PC-9 (cell line): ENCODE results near the gene HOXB13. TPM values are rescaled to one million over a fixed set of nuclear protein-coding genes. Genes with fewer than 3 reads are reported as not detected.

Experiments
- BruUV-seq: library from RNA; stranded (reverse); fragments of 400-500 nt; replicated peaks from 2 replicates; lab custom pipeline; 2021; lab: Mats Ljungman, UMichigan
- CTCF ChIA-PET: fragments of 300-600 bp; sonication (Branson Sonifier 250); formaldehyde crosslinking; loops from one replicate; lab custom pipeline; 2022; ENCODE audit warnings: antibody characterized with exemption; lab: Charles Lee
- POLR2A ChIA-PET: fragments of 300-600 bp; sonication (Branson Sonifier 250); formaldehyde crosslinking; loops from one replicate; lab custom pipeline; 2022; ENCODE audit warnings: antibody characterized with exemption; ENCODE audit not compliant: unreplicated experiment; lab: Charles Lee
- DNase-seq, 2 experiments: peaks; one replicate each; pipeline versions ENCODE4 v3.0.0 to v3.0.0-alpha.2; 2015 to 2022; ENCODE audit warnings: mixed read lengths in 1 of 2
- H2AFZ ChIP-seq: fragments of 200-600 bp; sonication (generic); 2 replicates; pipeline ENCODE4 v1.8.1; 2017; ENCODE audit warnings: antibody characterized with exemption
- H3F3A ChIP-seq: fragments of 200-600 bp; sonication (generic); 2 replicates; pipeline ENCODE4 v1.8.1; 2017; ENCODE audit warnings: antibody characterized with exemption, mild to moderate bottlenecking, low read depth; ENCODE audit not compliant: insufficient read depth
- H3K27ac ChIP-seq: fragments of 200-600 bp; sonication (generic); 2 replicates; pipeline ENCODE4 v1.6.1; 2016; ENCODE audit warnings: mixed run types
- H3K27me3 ChIP-seq: fragments of 200-600 bp; sonication (generic); 2 replicates; pipeline ENCODE4 v1.6.1; 2016; ENCODE audit warnings: low read depth, mixed run types; ENCODE audit not compliant: insufficient read depth
- H3K36me3 ChIP-seq: fragments of 200-600 bp; sonication (generic); 2 replicates; pipeline ENCODE4 v1.6.1; 2016; ENCODE audit warnings: low read depth, mixed run types
- H3K4me1 ChIP-seq: fragments of 200-600 bp; sonication (generic); replicated peaks from 2 replicates; pipeline ENCODE4 v1.6.1; 2016; ENCODE audit warnings: mixed run types; ENCODE audit not compliant: insufficient read depth
- H3K4me2 ChIP-seq: fragments of 200-600 bp; sonication (generic); 2 replicates; pipeline ENCODE4 v1.6.1; 2017; ENCODE audit warnings: mixed run types
- H3K4me3 ChIP-seq: fragments of 200-600 bp; sonication (generic); 2 replicates; pipeline ENCODE4 v1.6.1; 2016; ENCODE audit warnings: mixed run types
- H3K79me2 ChIP-seq: fragments of 200-600 bp; sonication (generic); 2 replicates; pipeline ENCODE4 v1.6.1; 2017; ENCODE audit warnings: low read depth, mixed run types
- H3K9me2 ChIP-seq: fragments of 200-600 bp; sonication (generic); 2 replicates; pipeline ENCODE4 v1.8.1; 2017; ENCODE audit warnings: mild to moderate bottlenecking; ENCODE audit not compliant: insufficient read depth
- H3K9me3 ChIP-seq: fragments of 200-600 bp; sonication (generic); 2 replicates; pipeline ENCODE4 v1.8.1; 2016; ENCODE audit warnings: low read depth; ENCODE audit not compliant: insufficient read depth
- H4K20me1 ChIP-seq: fragments of 200-600 bp; sonication (generic); 2 replicates; pipeline ENCODE4 v1.8.1; 2017; ENCODE audit not compliant: insufficient read depth
- CTCF ChIP-seq: fragments of 200-600 bp; sonication (generic); conservative IDR thresholded peaks from 2 replicates; pipeline ENCODE4 v1.6.1; 2017; ENCODE audit warnings: mixed run types, antibody characterized with exemption, mild to moderate bottlenecking, moderate library complexity
- EZH2 ChIP-seq: fragments of 200-600 bp; sonication (generic); IDR thresholded peaks from 2 replicates; pipeline ENCODE4 v1.8.0; 2017; ENCODE audit warnings: antibody characterized with exemption, low read depth
- intact Hi-C: fragments of 100-400 bp; cut with micrococcal nuclease; formaldehyde crosslinking; loops from one replicate; pipeline ENCODE4 v1.10.0; 2022; ENCODE audit not compliant: unreplicated experiment
- total RNA-seq: library from RNA; stranded (reverse); gene quantifications from 2 replicates; pipeline ENCODE4 v1.2.3, GENCODE V29; 2021

Gene HOXB13
- total RNA-seq, 1 experiment from 2014 or later, result not detected

DNA sequence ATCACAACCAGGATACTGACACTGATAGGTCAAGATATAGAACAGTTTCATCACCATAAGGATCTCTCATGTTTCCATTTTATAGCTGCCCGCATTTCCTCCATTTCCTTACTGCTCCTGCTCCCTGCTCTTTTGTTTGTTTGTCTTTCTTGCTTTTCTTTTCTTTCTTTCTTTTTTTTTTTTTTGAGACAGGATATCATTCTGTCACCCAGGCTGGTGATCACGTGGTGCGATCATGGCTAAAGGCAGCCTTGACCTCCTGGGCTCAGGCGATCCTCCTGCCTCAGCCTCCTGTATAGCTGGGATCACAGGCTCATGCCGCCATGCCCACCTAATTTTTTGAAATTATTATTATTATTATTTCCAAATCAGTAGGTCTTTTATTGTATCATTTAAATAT lies 37.9 kb downstream of the HOXB13 start:
- ChIA-PET CTCF (interaction anchor here (0.6 kb wide), 1 partner anchor 42 kb away, joined by 4 read pairs; no protein-coding TSS in a partner anchor), POLR2A (no interaction called here)
- intact Hi-C loops, result no loop called here
- Histone ChIP-seq H3K79me2 (no peaks in the 10 kb centered on the region), H3F3A (no peaks in the 10 kb centered on the region), H3K9me3 (no peaks in the 10 kb centered on the region), H3K4me3 (no peak overlapping the region), H2AFZ (no peak overlapping the region), H3K9me2 (no peaks in the 10 kb centered on the region), H3K27me3 (peaks cover 13% of the 10 kb centered on the region; the same call in 1 of the 2 replicates), H3K4me2 (no peak overlapping the region), H3K36me3 (no peaks in the 10 kb centered on the region), H3K4me1 (no peaks in the 10 kb centered on the region), H4K20me1 (no peaks in the 10 kb centered on the region), H3K27ac (no peak overlapping the region)
- BruUV-seq, result no TSS peak
- no peak for DNase-seq
- TF ChIP-seq EZH2, result no peak
- no peak for TF ChIP-seq CTCF

DNA sequence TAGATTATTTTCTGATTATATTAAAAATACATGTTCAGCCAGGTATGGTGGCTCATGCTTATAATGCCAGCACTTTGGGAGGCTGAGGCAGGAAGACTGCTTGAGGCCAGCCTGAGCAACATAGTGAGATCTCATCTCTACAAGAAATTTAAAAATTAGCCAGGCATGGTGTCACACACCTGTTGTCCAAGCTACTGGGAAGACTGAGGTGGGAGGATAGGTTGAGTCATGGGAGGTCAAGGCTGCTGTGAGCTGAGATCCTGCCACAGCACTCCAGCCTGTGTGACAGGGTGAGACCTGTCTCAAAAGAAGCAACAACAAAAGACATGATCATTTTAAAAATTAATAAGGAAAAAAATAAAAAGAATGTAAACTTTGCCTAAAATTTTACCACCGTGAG lies 46.9 kb downstream of the HOXB13 start:
- 0 out of 2 replicates have a peak, but pooled peaks cover 4% of the 10 kb centered on the region for H3K4me1 ChIP-seq
- H2AFZ ChIP-seq, result no peak overlapping the region
- no peak overlapping the region for H3K27ac ChIP-seq
- H3K79me2 ChIP-seq, result no peaks in the 10 kb centered on the region
- intact Hi-C loops, result no loop called here
- no peaks in the 10 kb centered on the region for H3K9me3 ChIP-seq
- H3F3A ChIP-seq, result no peaks in the 10 kb centered on the region
- TF ChIP-seq EZH2, result no peak
- no peak for TF ChIP-seq CTCF
- H3K9me2 ChIP-seq, result no peaks in the 10 kb centered on the region
- ChIA-PET POLR2A (interaction anchor here (0.7 kb wide), 1 partner anchor 733 kb away, joined by 4 read pairs; the partner anchor contains the start of gene PHB1), CTCF (interaction anchor here (0.6 kb wide), 2 partner anchors 23 to 366 kb away, joined by 3 read pairs; no protein-coding TSS in a partner anchor)
- H4K20me1 ChIP-seq, result no peaks in the 10 kb centered on the region
- no peak for DNase-seq
- no peaks in the 10 kb centered on the region for H3K36me3 ChIP-seq
- no peak overlapping the region for H3K4me3 ChIP-seq
- no peak overlapping the region for H3K4me2 ChIP-seq
- peaks cover 33% of the 10 kb centered on the region; the same call in 1 of the 2 replicates for H3K27me3 ChIP-seq
- BruUV-seq, result no TSS peak

GRCh38 chr17:48679385-48680096 lies 49.0 kb downstream of the HOXB13 start:
- Histone ChIP-seq H3K4me1 (0 out of 2 replicates have a peak, but pooled peaks cover 4% of the 10 kb centered on the region), H4K20me1 (no peaks in the 10 kb centered on the region), H3K27me3 (peaks cover 42% of the 10 kb centered on the region), H3K9me2 (no peaks in the 10 kb centered on the region), H3K4me3 (no peak overlapping the region), H3K27ac (no peak overlapping the region), H3K79me2 (no peaks in the 10 kb centered on the region), H3K36me3 (no peaks in the 10 kb centered on the region), H2AFZ (no peak overlapping the region), H3F3A (no peaks in the 10 kb centered on the region), H3K9me3 (no peaks in the 10 kb centered on the region), H3K4me2 (no peak overlapping the region)
- CTCF ChIA-PET, result interaction anchor here (0.5 to 2.3 kb wide), 4 partner anchors 45 to 1566 kb away, joined by 3 to 20 read pairs (median 4); no protein-coding TSS in a partner anchor
- TF ChIP-seq CTCF (no peak), EZH2 (no peak)
- BruUV-seq, result no TSS peak
- intact Hi-C loops, result loop anchor here (2.0 to 10.0 kb wide), 3 partner anchors 111 to 355 kb away; no protein-coding TSS in a partner anchor
- POLR2A ChIA-PET, result interaction anchor here (0.6 kb wide), 1 partner anchor 67 kb away, joined by 7 read pairs; no protein-coding TSS in a partner anchor
- no peak for DNase-seq
